SK-N-SH (cell line): Measurements from ENCODE around the gene MLLT1. TPM values are rescaled to one million over a fixed set of nuclear protein-coding genes. Genes with fewer than 3 reads are reported as not detected.

ENCODE experiments used
- CTCF ChIA-PET: fragments of 300-600, 350-600 bp; formaldehyde crosslinking; extraction: SDS; loops from one replicate; lab custom pipeline; 2021; lab: Yijun Ruan, JAX
- POLR2A ChIA-PET: fragments of 350-600 bp; sonication (Branson Sonifier 250); formaldehyde crosslinking; extraction: SDS; loops from one replicate; lab custom pipeline; 2020; ENCODE audit warnings: antibody characterized with exemption, inconsistent platforms; lab: Yijun Ruan, JAX
- DNase-seq: peaks from one replicate; pipeline ENCODE4 v3.0.0; 2012
- H2AFZ ChIP-seq: fragments of 200-600 bp; sonication (generic); 2 replicates; pipeline ENCODE4 v1.8.1; 2016; ENCODE audit warnings: antibody characterized with exemption, mild to moderate bottlenecking, low read depth
- H3F3A ChIP-seq: fragments of 200-600 bp; sonication (generic); replicated peaks from 2 replicates; pipeline ENCODE3; 2016; ENCODE audit warnings: antibody characterized with exemption, mild to moderate bottlenecking; ENCODE audit not compliant: insufficient read depth
- H3K27ac ChIP-seq, 2 experiments: fragments of 200-500 bp in 1 of 2; fragments of 200-600 bp in 1 of 2; sonication (Bioruptor generic) in 1 of 2; sonication (generic), shearing (Covaris generic) in 1 of 2; 2 replicates each; pipeline versions ENCODE4 v1.5.1 to v1.6.1; 2014 to 2016; ENCODE audit warnings: low read depth in 2 of 2, inconsistent platforms in 1 of 2, low read length in 1 of 2, mild to moderate bottlenecking in 1 of 2, mixed read lengths in 1 of 2
- H3K27me3 ChIP-seq: fragments of 200-600 bp; sonication (generic), shearing (Covaris generic); 2 replicates; pipeline ENCODE4 v1.6.1; 2016; ENCODE audit warnings: mixed run types; ENCODE audit not compliant: insufficient read depth
- H3K36me3 ChIP-seq, 2 experiments: fragments of 200-500 bp in 1 of 2; fragments of 200-600 bp in 1 of 2; sonication (Bioruptor generic) in 1 of 2; sonication (generic) in 1 of 2; replicated peaks in 1 of 2; 2 replicates each; pipeline versions ENCODE3 to v1.5.1; 2014 to 2016; ENCODE audit warnings: low read length in 1 of 2, mild to moderate bottlenecking in 1 of 2; ENCODE audit not compliant: insufficient read depth in 2 of 2, control insufficient read depth in 1 of 2
- H3K4me1 ChIP-seq, 2 experiments: fragments of 200-500 bp in 1 of 2; fragments of 200-600 bp in 1 of 2; sonication (Bioruptor generic) in 1 of 2; sonication (generic), shearing (Covaris generic) in 1 of 2; 2 replicates each; pipeline versions ENCODE4 v1.5.1 to v1.6.1; 2014 to 2016; ENCODE audit warnings: low read depth in 1 of 2, low read length in 1 of 2, mixed run types in 1 of 2; ENCODE audit not compliant: insufficient read depth in 2 of 2, control insufficient read depth in 1 of 2
- H3K4me2 ChIP-seq: fragments of 200-600 bp; sonication (generic), shearing (Covaris generic); 2 replicates; pipeline ENCODE4 v1.6.1; 2017; ENCODE audit warnings: mixed run types
- H3K4me3 ChIP-seq, 2 experiments: fragments of 200-500 bp in 1 of 2; fragments of 200-600 bp in 1 of 2; sonication (Bioruptor generic) in 1 of 2; sonication (generic), shearing (Covaris generic) in 1 of 2; 2 replicates each; pipeline versions ENCODE4 v1.5.1 to v1.8.1; 2014 to 2016; ENCODE audit warnings: low read depth in 2 of 2, inconsistent platforms in 1 of 2, low read length in 1 of 2, mild to moderate bottlenecking in 1 of 2, mixed read lengths in 1 of 2, moderate library complexity in 1 of 2
- H3K79me2 ChIP-seq: fragments of 200-600 bp; sonication (generic); 2 replicates; pipeline ENCODE4 v1.8.1; 2017; ENCODE audit warnings: mild to moderate bottlenecking; ENCODE audit not compliant: insufficient read depth
- H3K9ac ChIP-seq: fragments of 200-600 bp; sonication (generic); 2 replicates; pipeline ENCODE4 v1.6.1; 2017; ENCODE audit warnings: mixed run types
- H3K9me2 ChIP-seq: fragments of 200-600 bp; sonication (generic); 2 replicates; pipeline ENCODE4 v1.6.1; 2017; ENCODE audit warnings: mixed run types
- H3K9me3 ChIP-seq: fragments of 200-600 bp; sonication (generic); 2 replicates; pipeline ENCODE4 v1.6.1; 2017; ENCODE audit warnings: mixed run types, mild to moderate bottlenecking, moderate library complexity
- H4K20me1 ChIP-seq: fragments of 200-600 bp; sonication (generic); 2 replicates; pipeline ENCODE4 v1.6.1; 2017; ENCODE audit warnings: mild to moderate bottlenecking, mixed run types; ENCODE audit not compliant: insufficient read depth
- CTCF ChIP-seq: fragments of 200-600 bp; sonication (generic); IDR thresholded peaks from 2 replicates; pipeline ENCODE4 v1.6.1; 2017; ENCODE audit warnings: antibody characterized with exemption, mild to moderate bottlenecking, moderate library complexity
- ELF1 ChIP-seq: IDR thresholded peaks from 2 replicates; pipeline ENCODE4 v1.4.0; 2012
- EP300 ChIP-seq, 2 experiments: IDR thresholded peaks; 2 replicates each; pipeline versions ENCODE4 v1.4.0 to v1.6.1; 2012; ENCODE audit warnings: borderline replicate concordance in 1 of 2, low read depth in 1 of 2, low read length in 1 of 2
- GATA2 ChIP-seq: sonication (generic); formaldehyde crosslinking; IDR thresholded peaks from 2 replicates; pipeline ENCODE4 v1.5.0; 2020; ENCODE audit warnings: mild to moderate bottlenecking, missing genetic modification reagents
- MAX ChIP-seq: IDR thresholded peaks from 2 replicates; pipeline ENCODE4 v1.4.0; 2012; ENCODE audit warnings: low read depth
- PBX3 ChIP-seq: IDR thresholded peaks from 2 replicates; pipeline ENCODE4; 2012
- POLR2AphosphoS5 ChIP-seq: IDR thresholded peaks from 2 replicates; pipeline ENCODE4 v1.6.1; 2012; ENCODE audit warnings: low read depth, low read length
- REST ChIP-seq: IDR thresholded peaks from 2 replicates; pipeline ENCODE4 v1.6.1; 2012; ENCODE audit warnings: mild to moderate bottlenecking, low read depth, low read length, moderate library complexity
- USF1 ChIP-seq: IDR thresholded peaks from 2 replicates; pipeline ENCODE4 v1.4.0; 2012; ENCODE audit warnings: low read depth, borderline replicate concordance
- USF2 ChIP-seq: fragments of 150-350 bp; IDR thresholded peaks from 2 replicates; pipeline ENCODE4 v1.6.1; 2017; ENCODE audit warnings: antibody characterized with exemption, low read length, low read depth, borderline replicate concordance
- WGBS: methylation state at CpG from one replicate; pipeline ENCODE4 v1.1.6; 2017; ENCODE audit warnings: low lambda C conversion rate; 5-methylcytosine and 5-hydroxymethylcytosine counted together
- polyA plus RNA-seq, 3 experiments: library from polyadenylated mRNA; depleted of rRNA; stranded (reverse); fragments of >200 nt; gene quantifications; 2 replicates each; pipeline ENCODE4 v1.2.3, GENCODE V29; 2012

The MLLT1 gene
- polyA plus RNA-seq, 1 of the 3 experiments (the other 2 are of a cell fraction): 19.0 TPM

GRCh38 chr19:6213266-6213595, 66.5 kb downstream of the MLLT1 start:
- no peaks in the 10 kb centered on the region for H3K9me3 ChIP-seq
- no peak overlapping the region for H3K27ac ChIP-seq
- H3K27me3 ChIP-seq: no peaks in the 10 kb centered on the region
- H3F3A ChIP-seq: no peaks in the 10 kb centered on the region
- H3K4me3 ChIP-seq: no peak overlapping the region
- POLR2A ChIA-PET: no interaction called here
- 100% methylated on average over 3 of the region's 12 CpGs for WGBS
- no peak overlapping the region for H2AFZ ChIP-seq
- no peaks in the 10 kb centered on the region for H4K20me1 ChIP-seq
- H3K79me2 ChIP-seq: no peaks in the 10 kb centered on the region
- DNase-seq: peak; percentile 27
- no peak overlapping the region for H3K4me2 ChIP-seq
- H3K9me2 ChIP-seq: no peaks in the 10 kb centered on the region
- TF ChIP-seq POLR2AphosphoS5: no peak
- TF ChIP-seq EP300 (IDR thresholded peaks at IDR 0.05; ENCODE audit: borderline replicate concordance in 1 of 2, low read depth in 1 of 2, low read length in 1 of 2): no peak
- no peak for TF ChIP-seq USF2
- TF ChIP-seq MAX: no peak
- TF ChIP-seq REST: no peak
- no peak for TF ChIP-seq USF1
- no peak for TF ChIP-seq PBX3
- TF ChIP-seq CTCF: no peak
- no peak for TF ChIP-seq GATA2 (CRISPR knock-in tag)
- TF ChIP-seq ELF1: no peak
- CTCF ChIA-PET: interaction anchor here (0.7 kb wide), 1 partner anchor 58 kb away, joined by 4 read pairs; no protein-coding TSS in a partner anchor
- no peak overlapping the region for H3K9ac ChIP-seq
- peaks cover 0 to 18% of the 10 kb centered on the region in 2 experiments; a peak in 1 of 4 replicates for H3K4me1 ChIP-seq
- peaks cover 0 to 28% of the 10 kb centered on the region in 2 experiments for H3K36me3 ChIP-seq
